Measurements from ENCODE around the gene KRT37.

KRT37 gene

GRCh38 chr17:41377546-41377945 lies 46.8 kb downstream of the KRT37 start:
- TF ChIP-seq, protein P1, sequence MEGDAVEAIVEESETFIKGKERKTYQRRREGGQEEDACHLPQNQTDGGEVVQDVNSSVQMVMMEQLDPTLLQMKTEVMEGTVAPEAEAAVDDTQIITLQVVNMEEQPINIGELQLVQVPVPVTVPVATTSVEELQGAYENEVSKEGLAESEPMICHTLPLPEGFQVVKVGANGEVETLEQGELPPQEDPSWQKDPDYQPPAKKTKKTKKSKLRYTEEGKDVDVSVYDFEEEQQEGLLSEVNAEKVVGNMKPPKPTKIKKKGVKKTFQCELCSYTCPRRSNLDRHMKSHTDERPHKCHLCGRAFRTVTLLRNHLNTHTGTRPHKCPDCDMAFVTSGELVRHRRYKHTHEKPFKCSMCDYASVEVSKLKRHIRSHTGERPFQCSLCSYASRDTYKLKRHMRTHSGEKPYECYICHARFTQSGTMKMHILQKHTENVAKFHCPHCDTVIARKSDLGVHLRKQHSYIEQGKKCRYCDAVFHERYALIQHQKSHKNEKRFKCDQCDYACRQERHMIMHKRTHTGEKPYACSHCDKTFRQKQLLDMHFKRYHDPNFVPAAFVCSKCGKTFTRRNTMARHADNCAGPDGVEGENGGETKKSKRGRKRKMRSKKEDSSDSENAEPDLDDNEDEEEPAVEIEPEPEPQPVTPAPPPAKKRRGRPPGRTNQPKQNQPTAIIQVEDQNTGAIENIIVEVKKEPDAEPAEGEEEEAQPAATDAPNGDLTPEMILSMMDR (IDR thresholded peaks at IDR 0.05; ENCODE audit: borderline replicate concordance, insufficient read depth, low read depth, low read length) = no peak
- H3K4me3 ChIP-seq (ENCODE audit: low read depth, low read length) = no peak overlapping the region

All from GM12875 (cell line).